GM12875 (cell line): Measurements from ENCODE around the gene NRCAM.

Experiments used
- H3K4me3 ChIP-seq: one replicate; pipeline ENCODE4 v1.5.1; 2011; ENCODE audit warnings: low read depth, low read length, control low read depth
- TF ChIP-seq, protein P1 (sequence below): IDR thresholded peaks from 2 replicates; pipeline ENCODE4 v1.5.1; 2011; ENCODE audit warnings: low read depth, mild to moderate bottlenecking, control low read depth, inconsistent platforms, low read length, moderate library complexity, borderline replicate concordance; ENCODE audit not compliant: insufficient read depth

The NRCAM gene

DNA sequence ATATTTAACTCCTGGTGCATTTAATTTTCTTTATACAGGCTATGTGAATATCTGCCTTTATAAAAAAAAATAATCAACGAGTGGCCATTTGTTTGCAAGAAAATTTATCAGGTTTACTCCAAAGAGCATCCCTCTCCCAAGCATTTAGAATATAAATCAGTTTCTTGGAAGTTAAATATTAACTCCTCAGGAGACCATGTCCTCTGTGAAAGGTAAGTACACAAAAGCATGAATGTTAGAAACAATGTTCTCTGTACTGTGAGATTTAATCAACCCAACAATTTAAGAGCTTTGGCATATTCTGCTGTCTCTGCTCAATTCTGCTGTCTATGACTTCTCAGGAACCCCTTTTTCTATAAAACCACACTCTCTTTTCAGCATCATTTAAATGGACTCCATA is 206.8 kb downstream of the NRCAM start:
- no peak overlapping the region for H3K4me3 ChIP-seq
- TF ChIP-seq, protein P1, sequence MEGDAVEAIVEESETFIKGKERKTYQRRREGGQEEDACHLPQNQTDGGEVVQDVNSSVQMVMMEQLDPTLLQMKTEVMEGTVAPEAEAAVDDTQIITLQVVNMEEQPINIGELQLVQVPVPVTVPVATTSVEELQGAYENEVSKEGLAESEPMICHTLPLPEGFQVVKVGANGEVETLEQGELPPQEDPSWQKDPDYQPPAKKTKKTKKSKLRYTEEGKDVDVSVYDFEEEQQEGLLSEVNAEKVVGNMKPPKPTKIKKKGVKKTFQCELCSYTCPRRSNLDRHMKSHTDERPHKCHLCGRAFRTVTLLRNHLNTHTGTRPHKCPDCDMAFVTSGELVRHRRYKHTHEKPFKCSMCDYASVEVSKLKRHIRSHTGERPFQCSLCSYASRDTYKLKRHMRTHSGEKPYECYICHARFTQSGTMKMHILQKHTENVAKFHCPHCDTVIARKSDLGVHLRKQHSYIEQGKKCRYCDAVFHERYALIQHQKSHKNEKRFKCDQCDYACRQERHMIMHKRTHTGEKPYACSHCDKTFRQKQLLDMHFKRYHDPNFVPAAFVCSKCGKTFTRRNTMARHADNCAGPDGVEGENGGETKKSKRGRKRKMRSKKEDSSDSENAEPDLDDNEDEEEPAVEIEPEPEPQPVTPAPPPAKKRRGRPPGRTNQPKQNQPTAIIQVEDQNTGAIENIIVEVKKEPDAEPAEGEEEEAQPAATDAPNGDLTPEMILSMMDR = no peak

DNA sequence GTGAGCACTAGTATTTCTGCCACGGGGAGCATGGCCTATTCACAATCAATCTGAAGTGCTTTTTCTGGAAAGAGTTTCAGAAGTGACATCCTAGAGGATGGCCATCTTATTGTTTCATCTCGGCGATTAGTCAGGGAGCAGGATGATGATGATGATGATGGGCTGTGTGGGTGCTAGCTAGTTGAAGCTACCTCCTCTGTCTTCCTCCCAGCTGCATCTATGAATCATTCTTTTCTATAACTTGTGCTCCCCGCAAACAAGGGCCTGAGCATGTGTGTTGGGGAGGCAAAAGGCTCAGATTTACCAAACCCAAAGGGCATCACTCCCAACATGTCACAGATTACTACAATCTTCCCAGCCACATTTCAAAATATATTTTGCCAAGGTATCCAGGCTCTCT is 207.4 kb downstream of the NRCAM start:
- no peak overlapping the region for H3K4me3 ChIP-seq
- TF ChIP-seq, protein P1 = no peak

- H3K4me3 ChIP-seq = no peak overlapping the region
- TF ChIP-seq, protein P1 = no peak
Measured at GRCh38 chr7:108248418-108248817, 207.8 kb downstream of the NRCAM start.

GRCh38 chr7:108247614-108248013 is 208.6 kb downstream of the NRCAM start:
- H3K4me3 ChIP-seq = no peak overlapping the region
- TF ChIP-seq, protein P1 = no peak

DNA sequence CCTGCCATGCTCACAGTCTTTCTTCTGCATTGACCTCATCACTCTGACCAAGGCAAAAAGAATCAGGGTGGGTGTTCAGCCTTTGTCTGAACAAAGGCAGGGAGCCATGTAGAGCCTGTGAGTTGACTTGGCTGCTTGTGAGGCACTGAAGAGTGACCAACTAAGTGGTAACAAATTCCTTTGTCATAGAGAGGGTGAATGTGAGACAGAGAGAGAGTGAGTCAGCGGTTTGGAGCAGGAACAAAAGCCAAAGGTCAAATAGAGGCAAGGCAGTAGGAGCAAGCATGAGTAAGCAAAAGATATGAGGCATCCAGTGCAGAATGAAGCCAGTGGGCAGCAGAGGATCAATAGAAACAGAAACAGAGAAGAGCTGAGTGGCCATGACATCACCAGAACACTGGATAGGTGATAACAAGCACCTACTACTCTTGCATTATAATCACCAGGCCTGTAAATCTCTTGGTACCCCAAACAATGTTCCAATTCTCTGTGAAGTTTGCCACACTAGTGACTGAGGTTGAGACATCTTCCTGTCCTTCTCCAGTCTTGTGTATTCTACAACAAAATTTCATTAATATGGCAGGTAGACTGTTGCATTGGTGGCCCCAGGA is 209.9 kb downstream of the NRCAM start:
- no peak overlapping the region for H3K4me3 ChIP-seq
- TF ChIP-seq, protein P1 = no peak

DNA sequence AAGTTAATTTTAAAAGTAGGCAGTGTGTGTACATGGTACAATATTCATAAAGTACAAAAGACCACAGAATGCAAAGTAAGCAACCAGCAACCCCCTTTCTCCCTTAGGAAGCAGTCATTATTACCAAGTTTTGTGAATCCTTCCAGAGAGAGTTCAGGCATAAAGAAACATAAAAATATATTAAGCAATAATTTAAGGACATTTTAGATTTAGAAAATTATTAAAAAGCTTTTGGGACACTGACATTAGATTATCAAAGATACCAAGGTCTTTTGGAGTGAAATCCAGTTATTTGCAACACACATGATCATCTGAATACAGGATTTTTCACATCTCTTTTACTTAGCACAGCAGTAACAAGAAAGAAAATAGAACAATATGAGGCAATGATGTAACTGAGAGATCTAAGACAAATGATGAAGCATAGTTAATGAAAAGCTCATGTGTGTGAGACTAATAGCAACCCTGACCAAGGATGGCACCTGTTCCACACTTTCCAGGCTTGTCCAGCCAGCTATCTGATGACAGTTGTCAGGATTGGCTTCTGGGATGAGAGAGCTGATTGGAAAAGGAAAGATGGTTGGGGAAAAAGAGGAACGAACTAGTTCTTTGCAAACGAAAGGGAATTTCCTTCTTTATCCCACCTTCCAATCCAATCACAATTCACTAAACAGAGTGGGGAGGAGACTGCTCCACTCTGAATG is 210.6 kb downstream of the NRCAM start:
- TF ChIP-seq, protein P1 = no peak
- H3K4me3 ChIP-seq = no peak overlapping the region

- TF ChIP-seq, protein P1 = no peak
- H3K4me3 ChIP-seq = no peak overlapping the region
Measured at GRCh38 chr7:108244110-108244509, 212.1 kb downstream of the NRCAM start.
